ENCODE data around the gene APOBR.
"Not testable (repeated sequence)": the region's sequence is repeated elsewhere in the genome, so short reads cannot be mapped to it uniquely, and the experiment has no call there.

APOBR gene

DNA sequence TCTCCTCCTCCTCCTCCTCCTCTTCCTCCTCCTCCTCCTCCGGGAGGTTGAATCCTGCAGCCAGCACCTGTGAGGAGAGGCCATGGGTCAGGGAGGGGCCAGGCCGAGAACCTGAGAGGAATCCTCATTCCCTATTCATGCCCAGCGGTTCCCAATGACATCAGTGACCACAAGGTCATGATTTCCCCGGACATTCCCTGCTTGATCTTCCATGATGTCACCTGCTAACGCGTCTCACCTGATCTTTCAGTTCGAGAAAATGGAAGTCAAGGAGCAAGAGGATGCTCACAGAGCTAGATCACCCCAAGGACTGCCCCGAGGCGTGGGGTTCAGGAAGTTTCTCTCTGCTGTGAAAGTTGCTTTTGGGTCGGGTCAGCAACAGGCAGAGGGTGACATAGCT, 5.4 kb downstream of the APOBR start:
- no peak for DNase-seq

DNA sequence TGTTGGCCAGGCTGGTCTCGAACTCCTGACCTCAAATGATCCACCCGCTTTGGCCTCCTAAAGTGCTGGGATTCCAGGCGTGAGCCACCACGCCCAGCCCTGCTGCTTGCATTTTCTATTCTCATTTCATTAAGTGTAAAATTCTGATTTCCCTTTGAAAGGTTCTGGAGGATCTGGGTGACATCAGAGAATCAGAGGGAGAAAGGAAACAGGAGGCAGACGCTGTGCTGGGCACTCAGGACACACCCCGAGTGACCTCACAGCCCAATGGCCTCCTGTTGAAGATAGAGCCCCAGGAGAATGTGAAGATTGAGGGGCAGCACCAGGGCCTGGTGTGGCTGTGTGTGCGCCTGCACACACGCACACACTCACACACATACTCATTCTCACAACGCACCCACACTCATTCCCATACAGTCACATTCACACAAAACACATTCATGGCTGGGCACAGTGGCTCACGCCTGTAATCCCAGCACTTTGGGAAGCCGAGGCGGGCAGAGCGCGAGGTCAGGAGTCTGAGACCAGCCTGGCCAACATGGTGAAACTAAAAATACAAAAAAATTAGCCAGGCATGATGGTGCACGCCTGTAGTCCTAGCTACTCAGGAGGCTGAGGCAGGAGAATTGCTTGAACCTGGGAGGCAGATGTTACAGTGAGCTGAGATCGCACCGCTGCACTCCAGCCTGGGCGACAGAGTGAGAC, 6.2 kb downstream of the APOBR start:
- DNase-seq: not testable (repeated sequence)

DNA sequence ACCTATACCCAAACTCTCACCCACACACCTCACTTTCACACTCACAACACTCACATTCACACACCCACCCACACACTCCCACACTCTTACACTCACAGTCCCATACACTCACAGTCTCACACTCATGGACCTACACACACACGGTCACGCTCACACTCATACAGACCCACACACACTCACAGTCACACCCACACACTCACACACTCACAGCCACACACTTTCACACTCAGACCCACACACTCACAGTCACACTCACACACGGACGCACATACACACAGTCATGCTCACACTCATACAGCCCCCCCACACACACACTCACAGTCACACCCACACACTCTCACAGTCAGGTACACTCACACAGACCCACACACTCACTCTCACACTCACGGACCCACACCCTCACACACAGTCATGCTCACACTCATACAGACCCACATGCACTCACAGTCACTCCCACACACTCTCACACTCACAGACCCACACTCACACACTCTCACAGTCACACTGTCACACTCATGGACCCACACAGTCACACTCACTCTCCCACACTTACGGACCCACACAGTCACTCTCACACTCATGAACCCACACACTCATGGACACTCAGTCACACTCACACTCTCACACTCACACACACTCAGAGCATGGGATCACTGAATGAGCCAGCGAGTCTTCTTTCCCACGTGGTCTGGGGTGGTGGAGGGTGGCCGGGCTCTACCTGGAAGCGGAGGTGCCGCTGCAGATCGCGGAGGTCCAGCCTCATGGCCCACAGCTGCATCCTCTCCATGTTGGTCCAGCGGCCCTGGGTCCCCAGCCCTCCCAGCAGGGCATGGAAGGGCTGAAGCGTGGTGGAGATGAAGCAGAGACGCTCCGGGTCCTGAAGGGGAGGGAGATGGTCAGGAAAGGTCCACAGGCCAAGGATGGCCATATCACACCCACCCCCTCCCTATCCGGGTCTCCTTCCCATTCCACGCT, 7.1 kb downstream of the APOBR start:
- no peak for DNase-seq

DNA sequence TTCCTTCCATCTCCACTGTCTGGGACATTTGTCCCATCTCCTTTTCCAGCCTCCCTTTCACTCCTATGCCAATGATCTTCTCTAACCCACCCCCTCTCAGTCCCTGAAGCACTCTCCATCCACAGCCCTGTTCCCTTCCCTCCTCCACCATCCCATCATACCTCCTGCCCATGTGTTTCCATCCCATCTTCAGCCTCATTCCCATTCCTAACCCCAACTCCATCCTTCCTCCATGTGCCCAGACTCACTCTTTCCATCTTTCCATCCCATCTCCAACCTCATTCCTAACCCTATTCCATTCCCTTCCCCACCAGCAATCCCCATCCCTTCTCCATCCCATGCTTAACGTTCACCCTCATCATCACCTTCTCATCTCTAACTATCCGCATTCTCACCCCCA, 7.8 kb downstream of the APOBR start:
- DNase-seq: no peak

DNA sequence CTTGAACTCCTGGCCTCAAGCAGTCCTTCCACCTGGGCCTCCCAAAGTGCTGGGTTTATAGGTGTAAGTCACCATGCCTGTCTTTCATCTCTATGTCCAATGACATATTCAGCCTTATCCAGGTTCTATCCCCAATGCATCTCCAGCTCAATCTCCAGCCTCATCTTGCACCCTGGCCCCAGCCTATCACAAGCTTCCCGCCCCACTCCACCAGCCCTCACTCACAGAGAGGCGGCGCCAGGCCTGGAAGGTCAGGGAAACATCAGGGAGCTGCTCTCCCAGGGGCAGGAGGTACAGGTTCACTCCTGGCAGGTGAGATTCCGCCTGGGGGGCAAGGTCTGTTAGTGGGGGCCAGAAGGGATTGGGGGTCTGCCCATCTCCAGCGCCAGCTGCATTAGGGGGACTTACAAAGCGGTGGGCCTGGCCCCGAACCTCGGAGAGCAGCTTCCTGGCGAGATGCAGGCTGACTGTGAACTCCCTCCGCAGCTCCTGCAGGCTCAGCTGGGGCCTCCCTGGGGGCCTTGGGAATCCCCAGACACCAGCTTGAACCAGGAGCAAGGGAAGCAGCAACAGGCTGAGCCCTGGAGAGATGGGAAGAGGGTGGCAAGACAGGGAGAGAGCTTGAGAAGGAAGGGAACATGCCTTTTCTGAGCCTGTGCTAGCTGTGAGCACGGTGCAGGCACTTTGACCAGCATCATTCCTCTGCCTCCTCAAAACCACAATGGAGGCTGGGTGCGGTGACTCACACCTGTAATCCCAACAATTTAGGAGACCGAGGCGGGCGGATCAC, 9.2 kb downstream of the APOBR start:
- DNase-seq: no peak

DNA sequence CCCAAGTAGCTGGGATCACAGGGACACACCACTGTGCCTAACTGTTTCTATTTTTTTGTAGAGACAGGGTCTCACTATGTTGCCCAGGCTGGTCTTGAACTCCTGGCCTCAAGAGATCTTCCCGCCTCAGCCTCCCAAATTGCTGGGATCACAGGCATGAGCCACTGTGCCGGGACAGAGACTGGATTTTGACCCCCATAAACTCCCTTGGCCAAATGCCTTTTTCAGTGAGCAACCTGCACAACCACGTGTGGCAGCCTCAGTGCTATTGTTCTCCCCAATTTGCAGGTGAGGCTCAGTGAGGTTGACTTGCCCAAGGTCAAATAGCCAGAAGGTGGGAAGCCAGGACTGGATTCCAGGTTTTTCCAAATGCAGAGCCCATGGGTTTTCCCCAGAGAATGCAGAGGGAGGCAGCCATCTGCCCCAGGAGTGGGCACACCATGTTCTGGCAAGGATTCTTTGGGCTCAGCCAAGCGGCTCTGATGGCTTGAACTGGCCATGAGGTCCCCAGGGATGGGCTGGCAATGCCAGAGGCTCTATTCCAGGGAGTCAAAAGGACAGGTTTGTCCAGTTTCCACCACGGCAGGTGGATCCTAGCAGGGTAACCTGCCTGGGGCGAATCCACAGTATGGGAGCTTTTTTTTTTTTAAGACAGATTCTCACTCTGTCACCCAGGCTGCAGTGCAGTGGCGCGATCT, 10.4 kb downstream of the APOBR start:
- no peak for DNase-seq

DNA sequence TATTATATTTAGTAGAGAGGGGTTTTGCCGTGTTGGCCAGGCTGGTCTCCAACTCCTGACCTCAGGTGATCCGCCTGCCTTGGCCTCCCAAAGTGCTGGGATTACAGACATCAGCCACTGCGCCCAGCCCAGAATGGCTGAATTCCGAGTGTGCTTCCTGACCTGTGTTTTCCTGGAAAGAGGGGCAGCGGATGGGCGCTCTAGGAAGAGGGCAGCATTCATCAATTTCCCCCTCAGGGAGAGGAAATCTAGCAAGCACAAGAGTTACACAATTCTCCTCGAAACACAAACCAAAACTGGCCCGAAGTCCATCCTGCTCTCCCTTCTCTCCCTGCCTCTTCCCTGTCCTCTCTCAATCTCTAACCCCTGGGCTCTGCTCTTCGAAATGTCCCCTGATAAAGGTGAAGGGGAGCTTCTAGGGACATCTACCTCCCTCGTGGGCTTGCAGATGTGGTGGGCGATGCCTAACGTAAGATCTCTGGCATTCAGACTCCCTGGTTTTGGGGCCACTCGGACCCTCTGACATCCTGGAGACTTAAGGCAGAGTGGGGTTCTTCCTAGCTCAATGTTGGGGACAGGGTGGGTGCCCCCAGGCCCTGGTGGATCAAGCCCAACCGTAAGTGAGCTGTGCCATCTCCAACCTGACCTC, 11.2 kb downstream of the APOBR start:
- no peak for DNase-seq

DNA sequence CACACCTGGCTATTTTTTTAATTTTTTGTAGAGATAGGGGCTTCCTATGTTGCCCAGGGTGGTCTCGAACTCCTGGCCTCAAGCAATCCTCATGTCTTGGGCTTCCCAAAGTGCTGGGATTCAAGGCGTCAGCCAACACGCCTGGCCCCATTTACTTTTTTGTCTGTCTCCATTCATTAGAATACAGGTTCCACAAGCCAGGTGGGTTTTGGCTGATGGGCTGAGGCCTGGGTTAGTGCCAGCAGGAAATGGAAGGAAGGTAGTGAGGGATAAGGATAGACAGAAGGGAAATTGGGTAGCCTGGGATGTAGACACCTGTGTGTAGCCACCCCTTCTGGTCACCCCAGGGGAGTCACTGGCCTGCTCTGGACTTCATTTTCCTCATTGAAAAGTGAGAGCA, 16.6 kb downstream of the APOBR start:
- DNase-seq: no peak

DNA sequence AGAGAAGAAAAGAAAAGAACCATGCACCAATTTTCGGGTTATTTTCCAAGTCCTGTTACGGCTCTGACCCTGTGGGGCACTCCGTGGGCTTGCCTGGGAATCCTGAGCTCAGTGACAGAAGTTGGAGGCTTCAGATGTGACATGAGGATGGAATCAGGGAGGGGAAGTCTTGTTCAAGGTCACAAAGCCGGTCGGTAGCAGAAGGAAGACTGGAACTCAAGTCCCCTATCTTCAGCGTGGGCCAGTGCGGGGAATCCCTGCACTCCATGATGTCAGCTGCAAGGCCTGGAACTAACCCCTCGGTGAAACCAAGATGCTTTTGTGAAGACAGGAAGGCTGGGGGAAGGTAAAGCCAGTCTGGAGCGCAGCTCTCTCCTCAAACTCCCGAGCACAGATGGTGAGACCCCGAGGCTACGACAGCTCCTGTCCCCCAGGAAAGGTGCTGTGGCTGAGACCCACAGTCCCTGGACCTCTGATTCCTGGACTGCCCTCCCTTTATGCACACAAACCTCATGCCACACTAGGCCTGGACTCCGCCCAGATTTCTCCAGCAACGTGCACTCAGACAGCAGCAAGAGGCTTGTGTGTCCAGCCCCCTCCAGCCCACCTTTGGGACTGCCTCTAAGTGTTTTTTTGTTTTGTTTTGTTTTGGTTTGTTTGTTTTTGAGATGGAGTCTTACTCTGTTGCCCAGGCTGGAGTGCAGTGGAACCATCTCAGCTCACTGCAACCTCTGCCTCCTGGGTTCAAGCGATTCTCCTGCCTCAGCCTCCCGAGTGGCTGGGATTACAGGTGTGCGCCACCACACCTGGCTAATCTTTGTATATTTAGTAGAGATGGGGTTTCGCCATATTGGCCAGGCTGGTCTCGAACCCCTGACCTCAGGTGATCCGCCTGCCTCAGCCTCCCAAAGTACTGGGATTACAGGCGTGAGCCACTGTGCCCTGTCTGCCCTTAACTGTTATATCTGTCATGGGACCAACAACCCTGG, 17.7 kb downstream of the APOBR start:
- DNase-seq: no peak

DNA sequence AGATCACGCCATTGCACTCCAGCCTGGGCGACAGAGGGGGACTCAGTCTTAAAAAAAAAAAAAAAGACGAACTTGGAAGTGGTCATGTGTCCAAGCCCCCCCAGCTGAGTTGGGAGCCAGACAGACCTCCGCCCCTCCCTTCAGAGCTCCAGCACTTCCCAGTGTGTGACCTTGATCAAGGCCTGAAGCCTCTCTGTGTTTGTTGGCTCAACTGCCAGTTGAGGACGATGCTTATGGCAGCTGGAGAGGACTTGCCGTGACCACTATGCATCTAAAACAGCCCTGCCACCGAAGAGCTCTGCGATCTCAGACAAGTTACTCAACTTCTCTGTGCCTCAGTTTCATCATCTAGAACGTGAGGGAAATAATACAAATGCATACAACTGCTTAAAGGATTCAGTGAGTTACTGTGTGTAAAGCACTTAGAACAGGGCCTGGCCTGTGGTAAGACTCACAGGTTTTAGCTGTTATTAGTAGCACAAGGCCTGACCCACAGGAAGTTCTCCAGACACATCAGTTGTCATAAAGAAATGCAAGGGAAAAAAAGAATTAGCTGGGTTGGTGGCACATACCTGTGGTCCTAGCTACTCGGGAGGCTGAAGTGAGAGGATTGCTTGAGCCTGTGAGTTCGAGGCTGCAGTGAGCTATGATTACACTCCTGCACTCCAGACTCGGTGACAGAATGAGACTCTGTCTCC, 19.2 kb downstream of the APOBR start:
- DNase-seq: no peak

DNA sequence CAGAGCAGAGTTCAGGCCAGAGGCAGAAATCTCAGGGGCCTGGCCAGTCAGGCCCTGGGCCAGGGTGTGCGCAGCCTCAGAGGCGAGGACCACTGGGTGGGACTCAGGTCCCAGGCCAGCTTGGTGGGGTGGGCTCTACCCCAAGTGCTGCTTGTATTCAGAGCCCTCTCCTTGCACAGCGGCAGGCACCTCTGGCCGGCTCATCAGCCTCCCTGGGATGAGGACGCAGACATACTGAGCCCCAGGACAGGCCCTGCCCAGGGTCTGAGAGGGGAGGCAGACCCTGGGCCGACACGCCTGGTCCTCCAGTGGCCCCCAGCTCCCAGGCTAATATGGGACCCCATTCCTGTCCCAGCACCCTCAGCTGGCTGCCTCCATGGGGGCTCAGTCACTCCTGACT, 19.8 kb downstream of the APOBR start:
- no peak for DNase-seq

DNA sequence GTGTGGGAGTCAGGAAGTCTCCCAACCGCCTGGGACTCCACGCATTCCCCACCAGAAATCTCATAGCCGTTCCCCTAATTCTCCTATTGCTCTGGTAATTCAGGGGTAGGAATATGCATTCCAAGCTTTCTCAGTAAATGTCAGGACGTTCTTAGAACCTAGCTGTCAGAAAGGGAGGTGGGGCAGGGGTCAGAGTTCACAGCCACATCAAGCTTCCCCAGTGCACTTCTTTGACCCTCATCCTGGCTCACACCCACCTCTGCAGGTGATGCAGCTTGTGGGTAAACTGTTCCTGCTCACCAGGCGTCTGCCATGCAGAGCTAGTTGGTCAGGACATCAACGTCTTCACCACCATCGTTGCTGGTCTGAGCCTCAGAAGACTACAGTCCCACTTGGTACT, 26.2 kb downstream of the APOBR start:
- no peak for DNase-seq

DNA sequence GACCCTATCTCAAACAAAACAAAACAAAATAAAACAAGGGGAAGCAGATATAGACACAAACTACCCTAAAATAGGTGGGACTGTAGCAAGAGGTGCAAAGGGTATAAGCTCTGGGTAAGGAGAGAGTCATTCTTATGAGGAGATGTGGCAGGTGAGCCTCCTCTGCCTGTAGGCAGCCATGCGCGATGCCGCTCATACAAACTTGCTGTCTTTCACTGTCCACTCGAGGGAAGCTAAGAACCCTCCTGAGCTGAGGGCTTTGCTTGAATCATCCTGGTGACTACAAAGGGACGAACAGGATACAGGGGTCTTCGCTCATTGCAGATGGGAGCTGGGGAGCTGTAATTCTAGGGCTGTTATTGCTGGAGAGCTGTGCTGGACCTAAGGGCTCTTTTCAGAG, 27.0 kb downstream of the APOBR start:
- no peak for DNase-seq

DNA sequence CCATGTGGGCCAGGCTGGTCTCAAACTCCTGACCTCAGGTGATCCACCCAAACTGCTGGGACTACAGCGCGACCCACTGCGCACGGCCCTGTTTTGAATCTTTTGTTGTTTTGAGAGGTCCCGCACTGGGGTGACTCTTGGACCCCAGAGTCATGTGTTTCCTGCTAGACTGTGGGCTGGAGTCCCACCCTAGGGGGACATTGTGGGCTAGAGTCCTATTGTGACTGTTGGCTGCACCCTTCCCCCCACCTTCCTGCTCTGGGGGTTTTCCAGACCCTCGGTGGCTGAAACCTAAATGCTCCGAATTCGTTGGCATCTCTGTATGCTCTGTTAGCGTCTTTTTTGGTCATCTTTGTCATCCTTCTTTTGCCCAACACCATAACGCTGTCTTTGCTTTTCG, 28.3 kb downstream of the APOBR start:
- no peak for DNase-seq

DNA sequence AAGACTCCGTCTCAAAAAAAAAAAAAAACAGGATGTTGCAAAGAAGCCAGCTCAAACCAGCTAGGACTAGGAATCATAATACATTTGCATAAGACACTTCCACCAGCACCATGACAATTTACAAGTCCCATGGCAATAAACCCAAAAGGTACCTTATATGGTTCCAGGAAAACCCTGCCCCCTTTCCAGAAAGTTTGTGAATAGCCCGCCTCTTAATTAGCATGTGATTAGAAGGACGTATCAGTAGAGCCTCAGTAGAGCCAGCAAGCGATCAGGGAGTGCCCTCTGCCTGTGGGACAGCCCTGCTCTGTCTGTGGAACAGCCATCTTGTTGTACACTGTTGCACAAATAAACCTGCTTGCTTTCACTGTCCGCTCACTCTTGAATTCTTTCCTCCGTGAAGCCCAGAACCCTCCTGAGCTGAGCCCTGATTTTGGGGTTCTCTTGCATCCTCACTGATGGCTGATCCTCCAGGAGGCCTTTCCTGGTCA, 30.3 kb downstream of the APOBR start:
- no peak for DNase-seq

DNA sequence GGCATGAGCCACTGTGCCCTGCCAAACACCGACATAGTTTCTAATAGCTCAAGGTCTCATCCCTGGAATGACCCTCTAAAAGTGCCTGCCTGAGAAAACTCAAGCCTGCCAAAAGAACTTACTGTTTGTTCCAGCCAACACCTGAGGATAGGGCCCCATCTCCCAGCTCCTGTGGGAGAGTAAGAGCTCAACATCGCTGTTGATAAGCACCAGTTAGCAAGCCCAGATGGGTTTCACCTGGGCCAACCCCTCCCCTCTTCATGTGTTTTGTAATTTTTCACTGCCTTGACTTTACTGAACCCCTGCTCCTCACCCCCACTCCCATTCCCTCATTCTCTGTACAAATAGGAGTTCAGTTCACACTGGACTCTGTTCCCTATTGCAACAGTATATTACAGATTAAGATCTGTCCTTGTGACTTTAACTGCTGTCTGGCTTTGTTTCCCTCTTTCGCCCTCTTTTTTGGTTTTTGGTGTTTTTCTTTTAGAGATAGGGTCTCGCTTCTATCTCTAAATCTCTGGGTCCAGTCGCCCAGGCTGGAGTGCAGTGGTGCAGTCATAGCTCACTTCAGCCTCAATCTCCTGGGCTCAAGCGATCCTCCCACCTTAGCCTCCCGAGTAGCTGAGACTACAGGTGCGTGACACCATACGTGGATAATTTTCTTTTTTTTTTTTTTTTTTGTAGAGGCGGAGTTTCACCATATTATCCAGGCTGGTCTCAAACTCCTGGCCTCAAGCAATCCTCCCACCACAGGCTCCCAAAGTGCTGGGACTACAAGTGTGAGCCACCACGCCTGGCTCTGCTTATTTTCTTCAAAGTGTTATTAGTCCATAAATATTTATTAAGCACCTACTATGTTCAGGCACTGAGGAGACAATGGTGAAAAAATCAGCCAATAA, 32.0 kb downstream of the APOBR start:
- no peak for DNase-seq

DNA sequence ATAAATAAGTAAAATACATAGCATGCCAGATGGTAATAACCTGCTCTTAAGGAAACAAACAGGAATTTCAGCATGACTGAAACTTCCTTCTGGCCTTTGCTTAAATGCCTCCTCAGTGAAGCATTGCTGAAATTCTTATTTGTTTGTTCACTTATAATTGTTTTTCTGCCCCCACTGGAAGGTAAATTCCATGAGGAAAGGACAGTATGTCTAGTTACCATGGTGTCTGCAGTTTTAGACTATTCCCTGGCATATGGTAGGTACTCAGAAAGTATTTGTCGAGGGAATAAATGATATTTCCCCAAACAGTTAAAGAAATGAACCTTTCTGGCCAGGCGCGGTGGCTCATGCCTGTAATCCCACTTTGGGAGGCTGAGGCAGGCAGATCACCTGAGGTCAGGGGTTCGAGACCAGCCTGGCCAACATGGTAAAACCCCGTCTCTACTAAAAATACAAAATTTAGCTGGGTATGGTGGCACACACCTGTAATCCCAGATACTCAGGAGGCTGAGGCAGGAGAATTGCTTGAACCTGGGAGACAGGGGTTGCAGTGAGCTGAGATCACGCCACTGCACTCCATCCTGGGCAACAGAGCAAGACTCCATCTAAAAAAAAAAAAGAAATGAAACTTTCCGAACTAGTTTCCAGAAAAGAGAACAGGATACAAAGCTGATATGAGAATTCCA, 32.8 kb downstream of the APOBR start:
- not testable (repeated sequence) for DNase-seq

DNA sequence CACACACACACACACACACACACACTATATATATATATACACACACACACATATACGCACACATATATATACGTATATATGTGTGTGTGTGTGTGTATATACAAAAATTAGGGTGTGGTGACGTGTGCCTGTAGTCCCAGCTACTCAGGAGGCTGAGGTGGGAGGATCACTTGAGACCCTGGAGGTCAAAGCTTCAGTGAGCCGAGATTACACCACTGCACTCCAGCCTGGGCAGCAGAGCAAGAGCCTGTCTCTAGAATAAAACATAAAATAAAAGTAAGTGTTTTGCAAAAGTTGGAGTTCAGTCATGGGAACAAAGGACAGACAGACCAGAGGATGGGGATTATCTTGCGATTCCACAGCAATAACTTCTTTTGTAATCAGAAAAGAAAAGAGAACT, 33.5 kb downstream of the APOBR start:
- DNase-seq: no peak

Data from activated effector memory CD4-positive, alpha-beta T cell treated with anti-CD3 and anti-CD28 coated beads, Interleukin-2, amount 50 U/mL, for 16 hours (primary cell).